ENCODE results near the gene RAPGEF1.

DNA sequence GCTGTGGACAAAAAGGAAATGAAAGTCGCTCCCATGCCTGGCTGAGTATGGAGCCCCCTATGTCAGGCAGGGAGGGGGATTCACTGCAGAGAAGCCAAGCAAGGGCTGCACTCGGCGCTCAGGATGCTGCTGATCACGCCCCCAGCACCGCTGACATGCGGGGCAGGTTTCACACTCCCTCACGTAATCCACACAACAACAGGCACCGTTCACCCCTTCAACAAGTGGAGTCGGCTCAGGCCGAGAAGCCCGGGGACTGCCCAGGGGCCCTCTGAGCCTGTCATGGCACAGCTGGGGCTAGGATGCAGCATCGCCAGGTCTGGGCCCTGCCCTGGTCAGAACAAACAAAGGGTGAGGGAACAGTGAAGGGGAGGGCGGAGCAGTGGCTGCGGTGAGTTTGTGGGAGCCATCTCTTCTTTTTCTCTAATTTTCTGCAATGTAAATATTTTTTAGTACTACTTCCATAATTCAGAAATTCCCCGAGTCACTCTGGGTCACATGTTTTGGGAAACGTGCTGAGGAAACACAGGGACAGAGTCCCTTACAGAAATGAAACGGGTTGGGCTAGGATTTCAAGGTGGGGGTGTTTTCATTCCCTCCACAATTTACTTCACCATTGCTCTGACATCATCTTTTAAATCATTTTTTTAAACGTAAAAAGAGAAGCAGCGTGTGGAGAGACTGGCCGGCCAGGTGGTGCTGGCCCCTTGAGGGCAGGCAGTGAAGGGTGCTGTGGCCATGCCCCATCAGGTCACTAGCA is 144.8 kb downstream of the RAPGEF1 start:
- TF ChIP-seq POLR2A (IDR thresholded peaks at IDR 0.05; ENCODE audit: low read length) (no peak), GATA1 (IDR thresholded peaks at IDR 0.05; ENCODE audit: low read depth, low read length) (no peak)
